Lower lobe of right lung (tissue), 2 donors: ENCODE results near the gene ANKS1B. TPM values are rescaled to one million over a fixed set of nuclear protein-coding genes. Genes with fewer than 3 reads are reported as not detected.
"Not testable (repeated sequence)": the region's sequence is repeated elsewhere in the genome, so short reads cannot be mapped to it uniquely, and the experiment has no call there.

Experiments used
- ATAC-seq, 2 donors: fragments of 200-7000 bp; cut with Tn5 transposase; one replicate each; pipeline ENCODE4 v1.9.1; 2020 to 2022; ENCODE audit warnings: mild to moderate bottlenecking in 2 of 2, moderate library complexity in 2 of 2
- DNase-seq: peaks from one replicate; pipeline ENCODE4 v3.0.0-alpha.2; 2020
- H3K27ac ChIP-seq: fragments of 200-600 bp; one replicate; pipeline ENCODE4 v1.8.0; 2022
- H3K27me3 ChIP-seq: fragments of 200-600 bp; one replicate; pipeline ENCODE4 v1.8.0; 2022; ENCODE audit warnings: low read depth
- H3K36me3 ChIP-seq: fragments of 200-600 bp; one replicate; pipeline ENCODE4 v1.8.0; 2022; ENCODE audit warnings: mild to moderate bottlenecking
- H3K4me1 ChIP-seq: fragments of 200-600 bp; one replicate; pipeline ENCODE4 v1.8.0; 2022
- H3K4me3 ChIP-seq: fragments of 200-600 bp; one replicate; pipeline ENCODE4 v1.8.0; 2022; ENCODE audit warnings: mild to moderate bottlenecking
- H3K9me3 ChIP-seq: fragments of 200-600 bp; one replicate; pipeline ENCODE4 v1.8.0; 2022
- intact Hi-C: fragments of 100-400 bp; cut with DNase I; formaldehyde crosslinking; loops from one replicate; pipeline ENCODE4 v1.11.0; 2022
- total RNA-seq: library from RNA; stranded (reverse); fragmentation: NEBNext Ultra II Directional; extraction: Animal tissue kit (Norgen Biotek cat#: 25700); gene quantifications from one replicate; pipeline ENCODE4 v1.2.1, GENCODE V29; 2021
- TF ChIP-seq, protein P1 (sequence below): fragments of 200-600 bp; IDR thresholded peaks from one replicate; pipeline ENCODE4 v1.8.0; 2022; ENCODE audit warnings: antibody characterized with exemption, mild to moderate bottlenecking
- donor health status: DM: no; HTN: yes; CAD: no; lungs with severe emphysema.

ANKS1B gene
- total RNA-seq, 1 donor from 2014 or later, result 4.0 TPM

- ATAC-seq (no peak), DNase-seq (no peak)
- Histone ChIP-seq H3K27ac (no peak overlapping the region), H3K4me1 (no peaks in the 10 kb centered on the region), H3K9me3 (no peaks in the 10 kb centered on the region), H3K36me3 (no peaks in the 10 kb centered on the region), H3K27me3 (no peaks in the 10 kb centered on the region), H3K4me3 (no peak overlapping the region)
- intact Hi-C loops, result no loop called here
- TF ChIP-seq, protein P1, sequence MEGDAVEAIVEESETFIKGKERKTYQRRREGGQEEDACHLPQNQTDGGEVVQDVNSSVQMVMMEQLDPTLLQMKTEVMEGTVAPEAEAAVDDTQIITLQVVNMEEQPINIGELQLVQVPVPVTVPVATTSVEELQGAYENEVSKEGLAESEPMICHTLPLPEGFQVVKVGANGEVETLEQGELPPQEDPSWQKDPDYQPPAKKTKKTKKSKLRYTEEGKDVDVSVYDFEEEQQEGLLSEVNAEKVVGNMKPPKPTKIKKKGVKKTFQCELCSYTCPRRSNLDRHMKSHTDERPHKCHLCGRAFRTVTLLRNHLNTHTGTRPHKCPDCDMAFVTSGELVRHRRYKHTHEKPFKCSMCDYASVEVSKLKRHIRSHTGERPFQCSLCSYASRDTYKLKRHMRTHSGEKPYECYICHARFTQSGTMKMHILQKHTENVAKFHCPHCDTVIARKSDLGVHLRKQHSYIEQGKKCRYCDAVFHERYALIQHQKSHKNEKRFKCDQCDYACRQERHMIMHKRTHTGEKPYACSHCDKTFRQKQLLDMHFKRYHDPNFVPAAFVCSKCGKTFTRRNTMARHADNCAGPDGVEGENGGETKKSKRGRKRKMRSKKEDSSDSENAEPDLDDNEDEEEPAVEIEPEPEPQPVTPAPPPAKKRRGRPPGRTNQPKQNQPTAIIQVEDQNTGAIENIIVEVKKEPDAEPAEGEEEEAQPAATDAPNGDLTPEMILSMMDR, result no peak
These were observed 734.6 kb downstream of the ANKS1B start for GRCh38 chr12:99250091-99250490.

DNA sequence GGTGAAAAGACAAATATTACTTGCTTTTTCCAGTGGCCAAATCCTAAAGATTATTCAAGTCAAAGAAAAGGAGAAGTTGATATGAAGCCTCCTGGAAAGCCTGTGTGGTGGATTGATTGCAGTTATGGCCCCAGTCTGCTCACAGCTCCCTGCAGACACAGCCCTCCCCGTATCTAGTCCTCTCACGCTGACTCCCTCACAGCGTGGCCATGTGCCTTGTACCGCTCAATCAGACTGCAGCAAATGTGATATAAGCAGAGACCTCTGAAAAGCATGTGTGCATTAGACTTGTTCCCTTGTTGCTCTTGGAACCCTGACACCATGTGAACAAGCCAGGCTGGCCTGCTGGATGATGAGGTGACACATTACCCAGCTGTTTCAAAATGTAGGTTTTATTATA is 735.2 kb downstream of the ANKS1B start:
- Histone ChIP-seq H3K36me3 (no peaks in the 10 kb centered on the region), H3K27ac (no peak overlapping the region), H3K4me1 (no peaks in the 10 kb centered on the region), H3K27me3 (no peaks in the 10 kb centered on the region), H3K4me3 (no peak overlapping the region), H3K9me3 (no peaks in the 10 kb centered on the region)
- TF ChIP-seq, protein P1, result no peak
- intact Hi-C loops, result no loop called here
- DNase-seq (no peak), ATAC-seq (no peak)

- H3K4me3 ChIP-seq, intact Hi-C loops, ATAC-seq, DNase-seq, H3K27ac ChIP-seq, H3K9me3 ChIP-seq, H3K4me1 ChIP-seq, H3K36me3 ChIP-seq, H3K27me3 ChIP-seq: not testable (repeated sequence)
These were observed 746.7 kb downstream of the ANKS1B start for GRCh38 chr12:99237907-99238538.

- Histone ChIP-seq H3K27ac (no peak overlapping the region), H3K27me3 (no peaks in the 10 kb centered on the region), H3K36me3 (no peaks in the 10 kb centered on the region), H3K4me1 (no peaks in the 10 kb centered on the region), H3K4me3 (no peak overlapping the region), H3K9me3 (no peaks in the 10 kb centered on the region)
- TF ChIP-seq, protein P1, result no peak
- ATAC-seq (no peak), DNase-seq (no peak)
- intact Hi-C loops, result no loop called here
These were observed 749.4 kb downstream of the ANKS1B start for GRCh38 chr12:99235381-99235780.

DNA sequence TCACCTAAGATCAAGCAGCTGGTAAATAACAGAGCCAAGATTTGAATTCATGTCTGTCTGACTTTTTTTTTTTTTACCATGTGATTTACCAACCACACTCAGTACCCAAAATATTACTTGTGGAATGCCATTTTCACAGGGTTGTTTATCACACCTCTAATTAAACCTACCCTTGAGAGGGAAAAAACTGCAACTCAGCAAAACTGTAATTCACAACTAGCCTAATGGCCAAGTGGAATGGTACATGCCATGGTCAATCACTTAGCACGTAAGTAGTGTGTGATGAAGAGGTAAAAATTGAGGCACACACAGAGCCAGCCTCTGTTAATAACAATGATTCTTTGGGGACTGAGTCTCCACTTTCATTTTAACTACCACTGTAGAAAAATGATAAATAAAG is 750.0 kb downstream of the ANKS1B start:
- Histone ChIP-seq H3K36me3 (no peaks in the 10 kb centered on the region), H3K4me3 (no peak overlapping the region), H3K27me3 (no peaks in the 10 kb centered on the region), H3K4me1 (no peaks in the 10 kb centered on the region), H3K27ac (no peak overlapping the region), H3K9me3 (no peaks in the 10 kb centered on the region)
- ATAC-seq (no peak), DNase-seq (no peak)
- TF ChIP-seq, protein P1, result no peak
- intact Hi-C loops, result no loop called here

GRCh38 chr12:99232324-99232723 is 752.4 kb downstream of the ANKS1B start:
- H3K36me3 ChIP-seq, result no peaks in the 10 kb centered on the region
- ATAC-seq, result no peak
- TF ChIP-seq, protein P1, result no peak
- H3K27me3 ChIP-seq, result no peaks in the 10 kb centered on the region
- no peaks in the 10 kb centered on the region for H3K4me1 ChIP-seq
- intact Hi-C loops, result no loop called here
- H3K27ac ChIP-seq, result no peak overlapping the region
- H3K9me3 ChIP-seq, result no peaks in the 10 kb centered on the region
- DNase-seq, result no peak
- H3K4me3 ChIP-seq, result no peak overlapping the region
